ENCODE measurements around the gene C3orf18. TPM values are rescaled to one million over a fixed set of nuclear protein-coding genes. Genes with fewer than 3 reads are reported as not detected.

The C3orf18 gene
- total and polyA plus RNA-seq, 8 donors = 4.9 to 75.0 (median 8.2) TPM; not detected in 1

DNA sequence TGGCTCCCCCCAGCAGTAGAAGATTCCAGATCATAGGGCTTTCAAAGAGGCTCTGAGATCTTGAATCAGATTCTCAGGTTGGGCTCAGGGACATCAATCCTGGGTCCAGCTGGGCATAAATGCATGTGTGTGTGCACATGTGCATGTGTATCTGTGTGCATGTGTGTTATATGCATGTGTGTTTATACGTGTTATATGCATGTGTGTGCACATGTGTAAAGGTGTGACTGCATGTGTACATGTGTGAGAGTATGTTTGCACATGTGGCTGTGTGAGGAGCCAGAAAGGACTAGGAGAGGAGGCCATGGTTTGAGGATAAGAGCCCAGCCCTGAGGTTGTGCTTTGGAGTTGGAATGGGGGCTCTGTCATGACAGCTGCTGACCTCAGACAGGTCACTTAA is 47.6 kb upstream of the C3orf18 start:
- 60 to 77% (median 75%) methylated on average over 1 of the region's 1 CpG for WGBS, 5 donors
- H3K4me3 ChIP-seq = no peak overlapping the region
- no peak for DNase-seq
- TF ChIP-seq POLR2AphosphoS5 (IDR thresholded peaks at IDR 0.05) (no peak), POLR2A (IDR thresholded peaks at IDR 0.05) (no peak), CTCF (IDR thresholded peaks at IDR 0.05) (no peak), EP300 (IDR thresholded peaks at IDR 0.05) (no peak)
- intact Hi-C loops (cut with DNase I; ENCODE audit: low total_unique reads) = no loop called here
- H3K27ac ChIP-seq = no peak overlapping the region
- H3K9me3 ChIP-seq = no peaks in the 10 kb centered on the region
- no peaks in the 10 kb centered on the region for H3K36me3 ChIP-seq
- H3K4me1 ChIP-seq = peaks cover 45 to 76% (median 69%) of the 10 kb centered on the region in 4 donors
- H3K27me3 ChIP-seq = no peaks in the 10 kb centered on the region

- no peak for DNase-seq
- Histone ChIP-seq H3K4me1 (peaks cover 38 to 76% (median 72%) of the 10 kb centered on the region in 4 donors), H3K4me3 (peak overlapping the region in 1 of 4 donors; percentile 83), H3K36me3 (peaks cover 1 to 4% (median 3%) of the 10 kb centered on the region in 4 donors), H3K27ac (peak overlapping the region; percentile 87 to 97 (median 91)), H3K9me3 (no peaks in the 10 kb centered on the region), H3K27me3 (no peaks in the 10 kb centered on the region)
- intact Hi-C loops (cut with DNase I; ENCODE audit: low total_unique reads) = loop anchor here (5.0 kb wide), 1 partner anchor 41 kb away; no protein-coding TSS in a partner anchor
- no peak for TF ChIP-seq POLR2AphosphoS5 (IDR thresholded peaks at IDR 0.05)
- TF ChIP-seq EP300 (IDR thresholded peaks at IDR 0.05) = no peak
- TF ChIP-seq CTCF (IDR thresholded peaks at IDR 0.05) = no peak
- TF ChIP-seq POLR2A (IDR thresholded peaks at IDR 0.05) = no peak
- WGBS, 5 donors = 50 to 71% (median 68%) methylated on average over 4 to 6 of the region's 6 CpGs
Measured at GRCh38 chr3:50612970-50613846, 45.7 kb upstream of the C3orf18 start.

GRCh38 chr3:50612234-50612882 is 44.8 kb upstream of the C3orf18 start:
- WGBS, 5 donors = 2 to 5% (median 3%) methylated on average over 24 to 29 of the region's 29 CpGs
- DNase-seq = no peak
- Histone ChIP-seq H3K4me1 (peaks cover 33 to 76% (median 72%) of the 10 kb centered on the region in 4 donors), H3K4me3 (peak overlapping the region; percentile 59 to 83 (median 71)), H3K27ac (peak overlapping the region; percentile 87 to 97 (median 91)), H3K27me3 (no peaks in the 10 kb centered on the region), H3K9me3 (no peaks in the 10 kb centered on the region), H3K36me3 (peaks cover 10 to 12% (median 12%) of the 10 kb centered on the region in 4 donors)
- intact Hi-C loops (cut with DNase I; ENCODE audit: low total_unique reads) = loop anchor here (5.0 kb wide), 1 partner anchor 40 kb away; no protein-coding TSS in a partner anchor
- no peak for TF ChIP-seq EP300 (IDR thresholded peaks at IDR 0.05)
- TF ChIP-seq POLR2A (IDR thresholded peaks at IDR 0.05) = no peak
- peak in 1 of 3 donors; percentile 43 for TF ChIP-seq POLR2AphosphoS5 (IDR thresholded peaks at IDR 0.05)
- no peak for TF ChIP-seq CTCF (IDR thresholded peaks at IDR 0.05)
